Midbrain (tissue), 1 donor: ENCODE data around the gene CCDC187.
A peak's percentile ranks its signal among the peaks of the same experiment; 100 is the strongest.

Experiments
- DNase-seq: peaks from one replicate; lab custom pipeline; 2025; lab: John Stamatoyannopoulos, UW

Gene CCDC187

GRCh38 chr9:136283291-136284235 is 20.3 kb downstream of the CCDC187 start:
- peak; percentile 74 for DNase-seq

DNA sequence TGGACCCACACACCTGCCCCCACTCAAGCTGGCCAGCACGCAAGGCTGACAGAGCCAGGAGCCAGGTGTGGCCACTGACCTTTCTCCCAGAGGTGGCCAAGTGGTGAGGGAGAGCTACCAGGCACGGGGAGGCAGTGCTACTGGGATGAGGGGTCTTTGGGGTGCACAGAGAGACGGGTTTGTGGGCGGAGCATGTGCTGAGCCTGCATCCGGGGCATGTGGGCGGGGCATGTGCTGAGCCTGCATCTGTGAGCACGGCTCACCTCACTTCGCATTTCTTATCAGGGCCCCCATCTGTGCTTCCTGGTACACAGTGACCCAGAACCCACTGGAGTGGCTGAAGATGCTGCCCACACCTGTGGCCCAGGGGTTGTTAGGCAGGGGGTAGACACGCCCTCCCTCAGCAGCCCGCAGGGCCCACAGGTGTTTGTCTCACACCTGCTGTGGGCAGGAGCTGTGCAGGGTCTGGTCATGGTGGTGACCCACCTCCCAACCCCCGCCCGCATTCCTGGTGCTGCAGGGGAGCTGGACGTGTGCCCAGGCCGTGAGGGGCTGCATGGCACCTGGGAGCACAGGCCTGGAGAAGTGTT is 21.5 kb downstream of the CCDC187 start:
- DNase-seq, result no peak

- DNase-seq, result no peak
Observed at GRCh38 chr9:136281421-136282271, 22.2 kb downstream of the CCDC187 start.

DNA sequence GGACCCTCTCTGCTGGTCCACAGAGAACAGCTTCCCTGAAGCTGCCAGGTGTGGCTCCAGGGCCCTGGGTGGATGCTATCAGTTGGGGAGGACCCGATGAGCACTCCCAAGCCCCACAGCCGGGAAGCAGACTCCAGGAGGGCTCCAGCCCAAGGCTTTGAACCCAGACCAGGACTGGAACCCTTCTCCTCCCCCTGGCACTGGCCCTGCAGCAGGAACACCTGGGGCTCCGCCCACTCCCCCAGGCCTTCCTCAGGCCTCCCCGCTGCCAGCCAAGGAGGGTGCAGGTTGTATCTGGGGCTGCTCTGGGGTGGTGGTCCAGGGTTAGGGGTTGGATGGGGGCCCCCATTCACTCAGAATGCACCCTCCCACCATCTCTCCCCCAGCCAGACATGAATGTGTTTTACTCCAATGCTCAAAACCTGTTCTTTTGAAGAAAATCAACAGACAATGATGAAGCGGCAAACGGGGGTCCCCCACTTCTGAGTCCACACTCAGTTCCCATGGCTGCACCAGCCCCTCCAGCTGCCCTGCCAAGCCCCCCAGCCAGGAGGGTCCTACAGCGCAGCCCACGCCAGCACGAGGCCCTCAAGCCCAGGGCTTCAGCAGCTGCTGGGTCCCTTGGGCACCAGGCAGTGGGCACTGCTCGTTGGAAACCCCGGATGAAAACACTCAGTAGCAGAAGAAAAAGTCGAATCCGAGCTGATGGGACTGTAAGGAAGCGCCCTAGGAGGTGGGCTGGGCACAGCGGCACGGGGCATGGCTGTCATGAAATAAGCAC is 23.2 kb downstream of the CCDC187 start:
- no peak for DNase-seq

DNA sequence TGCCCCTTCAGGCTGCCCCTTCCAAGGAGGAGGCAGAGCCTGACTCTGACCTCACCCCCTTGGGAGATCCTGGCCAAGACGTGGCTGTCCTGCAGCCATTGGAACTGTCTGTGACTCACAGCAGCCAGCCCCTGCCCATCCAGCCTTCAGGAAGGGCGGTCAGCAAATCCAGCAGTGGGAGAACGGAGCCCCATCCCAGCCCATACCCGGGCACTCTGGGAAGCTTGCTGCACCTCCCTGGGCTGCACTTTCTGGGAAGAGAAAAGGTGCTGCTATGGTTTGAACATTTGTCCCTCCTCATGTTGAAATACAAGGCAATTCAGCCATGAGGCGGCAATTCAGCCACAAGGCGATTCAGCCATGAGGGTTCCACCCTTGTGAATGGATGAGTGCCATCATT is 24.4 kb downstream of the CCDC187 start:
- DNase-seq, result no peak

- no peak for DNase-seq
Observed at GRCh38 chr9:136278894-136279293, 25.0 kb downstream of the CCDC187 start.

- no peak for DNase-seq
Observed at GRCh38 chr9:136278221-136278620, 25.7 kb downstream of the CCDC187 start.

DNA sequence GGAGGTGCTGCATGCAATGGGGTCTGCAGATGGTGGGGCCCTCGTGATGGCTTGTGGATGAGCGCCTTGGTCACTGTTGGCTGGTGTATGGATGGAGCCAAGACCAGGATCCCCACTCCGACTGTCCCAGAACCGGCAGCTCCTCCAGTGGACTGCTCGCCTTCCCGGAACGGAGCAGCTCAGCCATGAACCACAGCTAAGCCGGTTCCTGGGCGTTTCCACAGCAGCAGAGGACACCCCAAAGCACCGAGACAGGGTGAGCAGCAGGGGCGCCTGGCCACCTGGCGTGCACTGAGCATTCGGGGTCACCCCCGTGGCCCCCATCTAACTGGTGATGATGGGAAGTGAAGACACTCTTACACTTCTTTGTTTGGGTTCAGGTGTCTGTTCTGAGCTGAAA is 26.1 kb downstream of the CCDC187 start:
- no peak for DNase-seq

GRCh38 chr9:136276716-136277115 is 27.2 kb downstream of the CCDC187 start:
- DNase-seq, result no peak

GRCh38 chr9:136275655-136276429 is 28.1 kb downstream of the CCDC187 start:
- no peak for DNase-seq

GRCh38 chr9:136274786-136275654 is 28.9 kb downstream of the CCDC187 start:
- no peak for DNase-seq

DNA sequence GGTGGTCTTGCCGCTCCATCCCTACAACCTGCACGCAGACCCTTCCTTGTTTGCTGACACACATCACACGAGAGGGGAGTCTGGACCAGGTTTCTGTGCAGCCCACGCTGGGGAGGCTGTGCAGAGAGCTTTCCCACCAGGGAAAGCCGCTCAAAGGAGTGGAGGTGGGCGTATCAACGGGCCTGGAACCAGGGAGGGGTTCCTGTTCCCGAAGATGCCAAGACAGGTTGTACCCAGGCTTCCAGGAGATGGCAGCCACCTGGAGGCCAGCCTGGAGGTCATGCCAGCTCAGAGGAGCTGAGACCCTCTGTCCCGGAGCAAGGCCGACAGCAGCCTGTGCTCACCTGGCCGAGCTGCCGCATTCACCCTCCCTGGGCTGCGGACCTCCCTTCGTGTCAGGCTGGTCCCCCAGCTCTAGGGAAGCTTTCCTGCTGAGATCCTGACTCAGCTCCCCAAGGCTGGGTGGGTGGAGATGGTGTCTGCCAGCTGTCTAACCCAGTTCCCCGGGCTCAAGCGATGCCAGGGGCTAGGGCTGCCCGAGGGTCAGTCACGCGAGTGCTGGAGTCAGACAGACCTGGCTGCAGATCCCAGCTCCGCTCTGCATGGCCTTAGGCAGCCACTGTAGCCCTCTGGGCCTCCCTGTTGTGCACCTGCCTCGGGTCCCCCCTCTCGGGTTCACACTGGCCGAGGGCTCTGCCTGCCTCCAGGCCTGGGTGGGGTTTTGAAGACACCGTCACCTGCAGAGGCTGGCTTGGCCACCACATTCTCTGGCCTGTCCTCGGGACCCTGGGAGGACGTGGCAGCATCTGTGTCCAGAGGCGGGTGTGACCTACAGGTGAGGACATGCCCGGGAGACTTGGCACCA is 29.7 kb downstream of the CCDC187 start:
- no peak for DNase-seq

GRCh38 chr9:136273244-136273865 is 30.5 kb downstream of the CCDC187 start:
- no peak for DNase-seq

DNA sequence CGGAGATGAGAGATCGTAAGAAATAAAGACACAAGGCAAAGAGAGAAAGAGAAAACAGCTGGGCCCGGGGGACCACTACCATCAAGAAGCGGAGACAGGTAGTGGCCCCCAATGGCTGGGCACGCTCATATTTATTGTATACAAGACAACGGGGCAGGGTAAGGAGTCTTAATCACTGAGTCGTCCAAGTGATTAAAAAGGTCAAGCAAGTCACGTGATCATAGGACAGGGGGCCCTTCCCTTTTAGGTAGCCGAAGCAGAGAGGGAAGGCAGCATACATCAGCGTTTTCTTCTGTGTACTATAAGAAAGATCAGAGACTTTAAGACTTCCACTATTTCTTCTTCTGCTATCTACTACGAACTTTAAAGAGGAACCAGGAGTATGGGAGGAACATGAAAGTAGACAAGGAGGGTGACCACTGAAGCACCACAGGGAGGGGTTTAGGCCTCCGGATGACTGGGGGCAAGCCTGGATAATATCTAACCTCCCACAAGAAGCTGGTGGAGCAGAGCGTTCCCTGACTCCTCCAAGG is 33.7 kb downstream of the CCDC187 start:
- no peak for DNase-seq

DNA sequence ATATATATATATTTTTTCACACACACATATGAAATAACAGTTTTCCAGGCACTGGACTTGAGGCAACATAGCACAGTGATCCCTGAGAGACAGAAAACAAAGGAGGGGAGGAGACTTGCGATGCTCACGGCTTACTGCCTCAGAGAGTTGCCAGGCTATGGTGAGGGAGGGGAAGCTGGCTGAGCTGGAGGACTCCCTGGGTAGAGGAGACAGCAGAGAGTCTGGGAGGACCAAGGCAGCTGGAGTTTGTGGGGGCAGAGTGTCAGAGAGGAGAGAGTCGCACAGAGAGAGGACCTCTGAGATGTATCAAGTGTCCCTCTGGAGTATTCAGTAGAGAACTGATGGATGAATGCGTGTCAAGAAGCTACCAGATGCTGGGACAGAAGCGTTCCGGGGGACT is 35.2 kb downstream of the CCDC187 start:
- DNase-seq, result no peak

- peak; percentile 6 for DNase-seq
Observed at GRCh38 chr9:136268318-136268717, 35.6 kb downstream of the CCDC187 start.

DNA sequence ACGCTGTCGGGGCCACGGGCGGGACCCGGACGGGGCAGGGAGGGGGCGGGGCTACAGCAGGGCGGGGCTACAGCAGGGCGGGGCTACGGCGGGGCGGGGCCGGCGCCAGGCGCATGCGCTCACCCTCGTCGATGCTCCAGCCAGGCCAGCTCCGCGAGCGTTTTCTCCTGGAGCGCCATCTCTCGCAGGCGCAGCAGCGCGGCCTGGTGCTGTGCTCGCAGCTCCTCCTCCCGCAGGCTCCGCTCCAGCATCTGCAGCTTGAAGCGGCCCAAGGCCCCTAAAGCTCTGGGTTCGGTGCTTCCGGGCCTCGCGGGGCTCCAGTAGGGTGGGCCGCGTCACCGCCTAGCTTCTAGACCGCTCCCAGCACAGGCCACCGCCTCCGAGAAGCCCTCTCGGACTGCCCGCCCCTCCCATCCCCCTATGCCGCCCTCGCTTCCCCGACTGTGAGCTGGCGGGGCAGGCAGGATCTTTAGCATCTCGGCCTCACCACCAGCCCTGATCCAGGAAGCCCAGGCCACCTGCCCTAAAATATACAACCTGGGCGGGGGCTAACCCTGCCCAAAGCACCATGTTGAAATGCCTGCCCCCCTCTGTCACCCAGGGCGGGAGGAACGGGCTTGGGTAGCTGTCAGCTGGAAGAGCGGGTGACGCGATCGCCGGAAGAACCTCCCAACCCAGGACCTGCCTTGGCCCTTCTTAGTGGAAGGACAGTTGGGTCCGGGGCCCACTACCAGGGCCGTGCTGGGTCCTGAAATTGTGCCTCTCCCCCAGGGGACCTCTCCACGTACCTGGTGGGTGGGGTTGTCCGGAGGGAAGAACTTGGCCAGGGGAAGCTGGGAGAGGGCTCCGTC is 36.4 kb downstream of the CCDC187 start:
- peak; percentile 81 for DNase-seq
